Cortex of kidney (tissue), 1 donor: ENCODE data around the gene PBXIP1.

Experiments
- DNase-seq: peaks from one replicate; lab custom pipeline; 2025; lab: John Stamatoyannopoulos, UW

The PBXIP1 gene

DNA sequence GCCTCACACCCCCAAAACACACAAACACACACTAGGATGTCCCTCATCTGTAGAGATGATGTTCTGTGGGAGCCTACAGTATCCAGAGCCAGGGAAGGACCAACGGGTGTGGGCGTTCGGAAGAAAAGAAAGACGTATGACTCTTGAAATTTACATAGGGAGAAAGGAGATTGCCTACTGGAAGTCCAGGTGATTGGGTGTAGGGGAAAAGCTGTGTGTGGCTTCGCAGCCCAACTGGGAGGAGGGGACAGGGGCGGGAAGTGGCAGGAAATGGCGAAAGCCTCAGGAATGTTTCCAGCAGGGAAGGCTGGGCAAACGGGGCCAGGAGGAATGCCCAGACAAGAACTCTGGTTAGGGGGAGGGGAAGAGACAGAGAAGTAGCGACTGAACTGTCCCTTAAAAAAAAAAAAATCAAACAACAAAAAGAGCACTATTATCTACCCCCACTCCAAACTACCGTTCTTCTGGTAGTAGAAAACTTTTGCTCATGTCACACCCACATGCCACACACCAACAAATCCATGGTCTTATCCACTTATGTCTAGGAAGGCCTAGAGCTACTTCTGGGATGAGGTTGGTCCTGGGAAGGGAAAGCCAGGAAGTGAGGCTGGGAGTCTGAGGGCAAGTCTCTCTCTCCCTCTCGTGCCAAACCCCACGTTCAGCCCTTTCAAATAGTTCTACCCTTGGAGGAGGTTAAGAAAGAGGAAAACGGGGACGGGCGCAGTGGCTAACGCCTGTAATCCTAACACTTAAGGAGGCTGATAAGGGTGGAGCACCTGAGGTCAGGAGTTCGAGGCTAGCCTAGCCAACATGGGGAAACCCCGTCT is 16.8 kb upstream of the PBXIP1 start:
- DNase-seq: no peak

DNA sequence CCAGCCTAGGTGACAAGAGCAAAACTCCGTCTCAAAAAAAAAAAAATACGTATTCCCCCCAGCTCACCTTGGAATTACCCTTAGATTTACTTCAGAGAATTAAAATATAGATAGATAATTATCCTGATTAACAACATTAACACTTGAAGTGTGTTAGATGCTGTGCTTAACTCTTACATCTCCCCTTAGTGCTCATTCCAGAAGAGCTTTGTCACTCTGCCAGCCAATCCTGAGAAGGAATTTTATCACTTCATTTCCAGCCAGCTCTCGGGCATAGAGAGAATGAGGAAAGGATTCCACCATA is 16.3 kb upstream of the PBXIP1 start:
- no peak for DNase-seq

DNA sequence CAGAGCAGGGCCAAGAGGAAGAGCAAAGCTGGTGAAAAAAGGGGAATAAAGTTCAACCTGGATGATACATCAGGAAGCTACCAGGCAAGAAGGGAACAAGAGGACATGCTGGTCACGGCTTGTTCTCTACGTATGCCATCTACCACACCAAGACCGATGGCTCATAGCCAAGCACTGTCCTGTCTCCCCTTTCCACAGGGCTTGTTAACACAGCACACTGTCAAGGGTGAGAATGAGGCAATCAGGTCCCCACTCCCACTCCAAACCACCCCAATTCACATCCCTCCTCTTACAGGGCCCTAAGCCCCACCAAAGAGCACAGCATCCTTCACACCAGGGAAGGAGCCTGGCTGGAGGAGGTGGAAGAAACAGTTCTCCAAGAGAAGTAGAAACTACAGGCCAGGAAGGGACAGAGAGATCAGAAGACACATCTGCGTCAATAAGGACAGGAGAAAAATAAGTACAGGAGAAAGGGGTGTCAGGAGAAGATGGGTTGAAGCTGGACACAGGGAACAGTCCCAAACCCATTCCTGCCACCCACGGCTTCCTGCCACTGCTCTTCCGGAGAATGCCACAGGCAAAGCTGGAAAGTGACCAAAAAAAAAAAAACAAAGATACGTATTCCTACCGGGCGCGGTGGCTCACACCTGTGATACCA is 15.6 kb upstream of the PBXIP1 start:
- no peak for DNase-seq

DNA sequence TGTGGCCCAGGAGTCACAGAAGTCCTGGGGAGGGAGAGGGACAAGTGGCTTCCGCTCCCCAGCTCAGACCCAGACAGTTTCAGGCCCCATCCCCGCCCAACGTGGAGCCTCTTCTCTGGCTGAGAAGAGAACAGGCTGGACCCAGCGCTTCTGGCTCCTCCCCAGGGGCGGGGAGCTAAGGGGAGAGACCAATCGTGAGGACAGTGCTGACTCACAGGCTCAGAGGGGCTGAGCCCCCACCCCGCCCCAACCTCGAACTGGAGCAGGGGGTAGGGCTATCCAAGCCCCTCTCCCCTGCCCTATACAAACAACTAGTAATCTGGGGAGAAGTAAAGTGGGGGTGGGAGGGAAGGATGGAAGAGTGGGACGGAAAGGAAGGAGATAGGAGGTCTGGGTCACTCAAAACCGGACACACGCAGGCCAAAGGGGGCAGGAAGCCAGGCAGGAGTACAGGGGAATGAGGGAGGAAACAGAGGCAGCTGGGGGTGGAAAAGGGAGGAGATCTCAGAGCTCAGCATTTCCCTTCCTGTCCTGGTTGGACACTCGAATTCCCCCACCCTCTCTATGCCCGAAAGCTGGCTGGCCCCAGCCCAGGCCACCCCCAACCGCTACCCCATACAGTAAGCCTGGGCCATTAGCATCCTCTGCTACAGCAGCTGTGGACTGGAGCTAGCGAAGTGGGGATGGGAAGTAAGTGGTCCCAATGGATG is 14.9 kb upstream of the PBXIP1 start, which contains the start of gene SHC1:
Gene SHC1 (minus strand): TSS at position 117 of the 710 bp plus-strand sequence. CDS start 221 bp downstream, outside the sequence.
- DNase-seq: no peak

DNA sequence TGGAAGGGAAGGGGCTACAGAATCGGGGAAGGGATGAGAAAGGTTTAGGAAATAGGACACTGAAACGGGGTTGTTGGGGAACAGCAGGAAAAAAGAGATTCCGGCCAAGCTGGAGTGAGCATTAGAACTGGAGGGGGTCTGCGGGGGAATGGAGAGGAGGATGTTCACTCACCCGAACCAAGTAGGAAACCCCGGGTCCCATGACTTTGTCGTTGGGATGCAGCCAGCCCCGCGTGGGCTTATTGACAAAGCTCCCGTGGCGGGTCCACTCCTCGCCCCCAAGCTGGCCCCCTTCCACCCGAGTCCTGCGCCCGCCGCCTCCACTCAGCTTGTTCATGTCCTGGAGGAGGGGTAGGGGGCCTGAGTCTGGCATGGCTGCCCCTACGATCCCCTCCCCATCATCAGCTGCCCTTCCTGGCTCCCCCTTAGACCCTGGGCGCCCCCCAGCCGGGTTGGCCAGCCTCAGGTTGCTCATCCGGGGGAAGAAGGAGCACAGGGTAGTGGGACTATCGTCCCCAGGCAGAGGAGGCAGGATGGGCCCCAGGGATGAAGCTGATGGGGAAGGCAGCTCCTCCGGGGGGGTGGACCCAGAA is 14.1 kb upstream of the PBXIP1 start:
- no peak for DNase-seq

DNA sequence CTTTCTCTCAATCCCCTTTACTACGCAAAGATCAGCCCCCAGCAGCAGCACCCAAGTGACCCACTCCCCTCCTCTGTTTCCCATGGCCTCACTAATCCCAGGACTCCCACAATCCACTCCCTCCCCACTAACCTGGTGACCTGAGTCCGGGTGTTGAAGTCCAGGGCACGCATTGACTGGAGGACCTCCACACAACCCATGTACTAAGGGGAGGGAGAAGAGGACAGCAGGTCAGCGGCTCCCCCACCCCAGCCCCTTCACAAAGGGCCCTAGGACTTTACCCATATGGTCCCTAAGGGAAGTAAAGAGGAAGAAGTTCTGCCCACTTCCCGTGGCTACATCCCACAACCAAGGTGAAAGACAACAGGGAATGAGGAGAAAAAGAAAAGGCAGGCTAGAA is 13.3 kb upstream of the PBXIP1 start:
- no peak for DNase-seq

DNA sequence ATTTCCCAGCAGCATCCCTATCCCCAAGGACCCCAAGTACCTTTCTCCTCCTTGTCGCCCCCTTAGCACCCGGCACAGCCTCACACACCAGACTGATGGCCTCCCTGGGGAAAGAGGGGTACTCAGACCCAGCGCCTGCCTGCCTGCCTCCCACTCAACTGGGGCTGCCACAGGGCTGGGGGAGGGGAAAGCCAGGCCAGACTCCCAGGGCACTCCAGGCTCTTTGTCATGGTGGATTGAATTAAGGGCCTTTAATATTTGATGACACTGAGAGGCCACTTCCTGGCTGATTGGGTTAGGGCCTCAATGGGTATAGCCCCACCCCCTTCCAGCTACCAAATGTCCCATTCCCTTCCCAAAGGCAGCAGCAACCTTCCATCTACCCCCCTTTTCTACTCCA is 12.8 kb upstream of the PBXIP1 start:
- no peak for DNase-seq

DNA sequence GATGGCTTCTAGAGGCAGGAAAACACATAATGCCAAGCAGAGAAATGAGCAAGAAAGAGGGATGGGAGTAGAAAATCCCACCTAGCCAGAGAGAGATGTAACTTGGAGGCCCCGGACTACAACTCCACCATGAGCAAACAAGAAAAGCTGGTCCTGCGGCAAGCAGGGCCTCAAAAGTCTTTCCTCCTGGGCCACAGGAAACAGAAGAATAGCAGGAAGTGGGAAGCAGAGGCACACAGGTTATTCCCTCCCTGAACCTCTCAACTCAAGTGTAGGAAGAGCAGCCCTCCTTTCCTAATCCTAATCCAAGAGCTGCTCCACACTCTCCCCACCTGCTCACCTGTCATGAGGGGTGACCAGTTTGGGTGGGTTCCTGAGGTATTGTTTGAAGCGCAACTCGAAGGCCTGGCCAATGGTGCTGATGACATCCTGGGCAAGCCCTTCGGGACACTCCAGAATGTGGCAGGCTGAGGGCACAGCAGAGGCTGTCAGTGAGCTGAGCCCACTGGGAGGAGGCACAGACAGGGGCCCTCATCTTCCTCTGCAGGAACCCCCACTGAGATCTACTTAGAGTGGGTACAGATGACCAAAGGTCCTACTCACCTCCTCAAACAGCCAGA is 11.5 kb upstream of the PBXIP1 start:
- no peak for DNase-seq

DNA sequence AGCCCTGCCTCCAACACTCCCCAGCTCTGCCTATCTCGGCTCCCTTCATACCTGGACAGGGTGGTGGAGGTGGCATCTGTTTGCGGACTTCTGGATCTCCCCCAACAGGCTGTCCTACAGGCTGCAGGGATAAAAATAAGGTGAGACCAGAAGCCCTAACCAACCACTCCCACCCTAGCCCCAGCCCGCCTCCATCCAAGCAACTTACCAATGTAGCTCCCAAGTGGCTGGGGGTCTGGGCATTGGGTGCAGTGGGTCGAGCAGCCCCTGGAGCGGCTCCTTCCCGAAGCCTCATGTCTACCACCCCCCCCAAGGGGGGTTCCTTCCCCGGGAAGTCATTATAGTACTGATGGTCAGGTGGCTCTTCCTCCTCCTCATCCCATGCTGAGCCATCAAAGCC is 10.2 kb upstream of the PBXIP1 start:
- no peak for DNase-seq

DNA sequence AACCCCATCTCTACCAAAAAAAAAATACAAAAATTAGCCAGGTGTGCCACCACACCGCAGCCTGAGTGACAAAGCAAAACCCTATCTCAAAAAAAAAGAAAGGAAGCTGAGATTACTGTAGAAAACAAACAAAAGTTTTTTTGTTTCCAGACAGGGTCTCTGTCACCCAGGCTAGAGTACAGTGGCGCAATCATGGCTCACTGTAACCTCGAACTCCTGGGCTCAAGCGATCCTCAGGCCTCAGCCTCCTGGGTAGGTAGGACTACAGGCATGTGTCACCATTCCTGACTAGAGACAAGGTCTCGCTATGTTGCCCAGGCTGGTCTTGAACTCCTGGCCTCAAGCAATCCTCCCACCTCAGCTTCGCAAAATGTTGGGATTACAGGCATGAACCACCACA is 8.5 kb upstream of the PBXIP1 start:
- no peak for DNase-seq

DNA sequence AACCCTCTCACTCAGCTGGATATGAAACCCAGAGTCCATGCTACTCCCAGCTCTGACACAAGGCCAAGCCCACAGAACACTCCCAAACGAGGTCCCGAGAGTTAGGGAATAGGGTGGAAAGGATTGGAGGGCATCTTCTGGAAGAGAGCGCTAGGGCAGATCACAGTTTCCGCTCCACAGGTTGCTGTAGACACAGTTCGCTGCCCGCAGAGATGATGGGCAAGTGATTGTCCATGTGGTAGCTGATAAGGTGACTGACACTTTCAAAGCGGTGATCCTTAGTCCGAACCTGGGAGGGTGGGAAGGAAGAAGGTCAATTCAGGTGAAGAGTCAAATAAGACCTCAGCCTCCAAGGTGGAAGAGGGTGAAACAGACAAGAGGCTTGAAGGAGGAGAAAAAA is 7.7 kb upstream of the PBXIP1 start:
- no peak for DNase-seq

DNA sequence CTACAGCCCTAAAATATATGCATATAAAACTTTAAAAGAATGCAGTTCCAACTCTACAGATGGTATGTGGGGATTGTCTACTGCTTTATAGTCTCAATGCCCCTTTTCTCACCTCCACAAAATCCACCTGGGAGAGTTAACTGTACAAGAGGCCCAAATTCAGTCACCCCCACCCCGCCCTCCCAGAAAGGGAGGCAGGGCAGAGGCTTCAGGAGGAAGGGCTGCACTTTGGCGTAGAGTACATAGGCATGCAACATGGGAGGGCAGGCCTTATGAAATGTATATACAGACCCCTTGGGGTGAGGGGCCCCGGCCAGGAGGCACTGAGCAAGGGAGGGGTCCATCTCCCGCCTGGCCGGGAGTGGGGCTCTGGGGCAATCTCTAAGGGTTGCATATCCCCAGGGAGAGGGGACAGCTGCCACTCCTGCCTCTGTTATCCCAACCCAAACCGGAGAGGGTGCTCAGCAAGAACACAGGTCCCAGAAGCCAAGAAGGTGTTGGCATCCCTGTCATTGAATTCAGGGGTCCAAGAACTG is 7.0 kb upstream of the PBXIP1 start:
- DNase-seq: no peak

DNA sequence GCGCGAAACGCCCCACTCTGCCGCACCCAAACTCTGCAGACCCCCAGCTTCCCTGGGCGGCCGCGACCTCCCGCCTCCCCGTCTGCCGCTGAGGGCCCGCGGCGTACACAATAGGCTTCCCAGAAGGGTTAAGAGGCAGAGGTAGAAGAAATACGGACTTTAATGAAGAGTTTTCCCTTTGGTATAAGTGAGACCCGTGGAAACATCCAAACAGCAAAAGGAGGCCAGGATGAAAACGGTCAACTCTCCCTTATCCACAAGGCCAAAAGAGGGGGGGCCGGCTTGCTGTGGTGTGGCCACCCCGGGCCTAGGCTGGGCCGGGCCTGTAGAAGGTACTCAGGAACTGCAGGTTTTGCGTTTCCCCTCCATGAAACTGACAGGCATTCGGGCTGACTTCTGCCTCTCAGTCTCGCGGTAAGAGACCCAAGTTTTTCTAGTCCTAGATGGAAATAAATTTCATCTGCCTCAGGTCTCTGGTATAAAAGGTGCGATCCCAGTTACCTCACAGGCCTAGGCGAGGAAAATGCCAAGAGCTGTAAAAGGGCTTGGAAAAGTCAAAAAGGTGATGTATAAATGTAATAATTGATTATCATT is 6.4 kb upstream of the PBXIP1 start:
- DNase-seq: no peak

DNA sequence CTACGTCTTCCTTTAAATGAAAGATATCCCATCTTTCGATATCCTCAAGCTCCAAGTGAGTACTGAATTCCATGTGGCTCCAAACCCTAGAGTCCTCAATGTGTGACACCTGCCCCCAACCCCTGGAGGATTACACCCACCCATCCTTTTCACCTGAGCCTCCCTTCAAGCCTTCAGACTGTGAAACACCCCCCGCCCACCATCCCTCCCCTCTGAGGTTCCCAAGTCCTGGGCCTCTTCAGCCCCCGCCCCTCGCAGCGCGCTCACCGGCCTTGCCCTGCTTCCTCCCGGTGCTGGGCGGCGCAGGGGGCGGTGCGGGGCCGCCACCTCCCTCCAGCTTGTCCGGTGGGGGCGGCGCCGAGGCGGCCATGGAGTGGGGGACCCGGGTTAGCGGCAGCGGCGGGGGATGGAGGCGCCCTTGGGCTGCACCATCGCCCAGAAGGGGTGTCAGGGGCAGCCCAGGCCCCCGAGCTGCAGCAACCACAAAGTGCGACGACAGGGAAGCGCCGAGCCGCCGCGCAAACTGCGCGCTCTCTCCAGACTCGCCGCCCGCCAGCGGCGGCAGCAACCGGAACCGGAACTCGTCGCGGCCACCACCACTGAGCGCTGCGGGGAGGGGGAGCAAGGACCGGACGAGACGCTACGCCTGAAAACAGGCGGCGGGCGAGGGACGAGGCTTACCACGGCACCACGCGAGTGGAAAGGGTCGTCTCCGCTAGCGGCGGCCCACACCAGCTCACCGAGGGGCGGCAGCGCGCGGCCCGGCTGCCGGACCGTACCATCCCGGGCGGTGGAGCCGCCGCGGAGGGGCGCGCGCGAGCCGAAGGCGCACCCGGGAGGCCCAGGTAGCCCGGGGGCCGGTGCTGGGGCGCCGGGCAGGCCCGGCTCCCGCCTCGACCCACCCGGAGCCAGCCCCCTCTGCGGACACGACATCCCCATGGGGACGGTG is 5.6 kb upstream of the PBXIP1 start, which contains the start of gene PYGO2:
Gene PYGO2 (minus strand): TSS at position 576 of the 949 bp plus-strand sequence. CDS start 206 bp downstream, at position 370.
- no peak for DNase-seq

DNA sequence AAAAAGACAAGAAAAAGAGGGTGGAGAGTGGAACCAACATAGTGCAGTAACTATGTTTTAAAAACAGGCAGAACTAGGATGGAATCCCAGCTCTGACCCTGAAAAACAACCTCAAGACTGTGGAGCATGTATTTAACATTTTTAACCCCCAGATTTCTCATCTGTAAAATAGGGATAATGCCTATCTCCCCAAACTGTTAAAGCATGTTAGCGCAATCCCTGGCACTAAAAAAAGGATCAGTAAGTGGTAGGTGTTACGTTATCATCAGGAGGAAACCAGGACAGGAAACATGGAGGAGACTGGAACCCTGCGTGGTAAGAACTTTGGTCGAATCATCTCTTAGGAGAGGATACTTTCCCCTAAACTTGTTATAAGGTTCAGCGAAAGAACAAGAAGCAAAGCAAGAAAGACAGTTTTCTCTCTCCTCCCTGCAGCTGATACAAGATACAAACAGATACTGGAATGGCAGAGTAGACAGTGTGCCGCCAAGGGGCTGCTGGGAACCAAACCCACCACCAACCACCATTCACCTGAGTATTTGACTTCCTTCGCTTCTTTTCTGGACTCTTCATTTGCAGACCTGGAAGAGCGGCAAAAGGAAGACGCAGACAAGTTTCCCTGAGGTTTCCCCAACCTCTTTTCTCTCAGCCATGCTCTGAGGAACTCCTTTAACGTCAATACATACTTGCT is 4.7 kb upstream of the PBXIP1 start:
- no peak for DNase-seq

DNA sequence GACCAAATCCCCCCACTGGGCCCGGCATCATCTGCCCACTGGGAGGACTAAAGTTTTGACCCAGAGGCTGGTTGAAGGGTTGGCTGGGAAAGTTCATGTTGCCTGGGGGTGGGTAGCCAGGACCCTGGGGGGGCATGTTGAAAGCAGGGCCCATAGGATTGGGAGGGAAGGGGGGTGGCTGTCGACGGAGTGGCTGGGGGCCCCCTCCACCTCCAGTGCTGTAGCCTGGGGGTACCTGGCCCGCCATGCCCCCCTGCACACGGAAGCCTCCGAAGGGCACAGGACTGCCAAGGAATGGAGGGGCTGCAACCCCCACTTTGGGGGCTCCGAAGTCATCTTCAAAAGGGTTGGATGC is 3.5 kb upstream of the PBXIP1 start:
- DNase-seq: no peak

DNA sequence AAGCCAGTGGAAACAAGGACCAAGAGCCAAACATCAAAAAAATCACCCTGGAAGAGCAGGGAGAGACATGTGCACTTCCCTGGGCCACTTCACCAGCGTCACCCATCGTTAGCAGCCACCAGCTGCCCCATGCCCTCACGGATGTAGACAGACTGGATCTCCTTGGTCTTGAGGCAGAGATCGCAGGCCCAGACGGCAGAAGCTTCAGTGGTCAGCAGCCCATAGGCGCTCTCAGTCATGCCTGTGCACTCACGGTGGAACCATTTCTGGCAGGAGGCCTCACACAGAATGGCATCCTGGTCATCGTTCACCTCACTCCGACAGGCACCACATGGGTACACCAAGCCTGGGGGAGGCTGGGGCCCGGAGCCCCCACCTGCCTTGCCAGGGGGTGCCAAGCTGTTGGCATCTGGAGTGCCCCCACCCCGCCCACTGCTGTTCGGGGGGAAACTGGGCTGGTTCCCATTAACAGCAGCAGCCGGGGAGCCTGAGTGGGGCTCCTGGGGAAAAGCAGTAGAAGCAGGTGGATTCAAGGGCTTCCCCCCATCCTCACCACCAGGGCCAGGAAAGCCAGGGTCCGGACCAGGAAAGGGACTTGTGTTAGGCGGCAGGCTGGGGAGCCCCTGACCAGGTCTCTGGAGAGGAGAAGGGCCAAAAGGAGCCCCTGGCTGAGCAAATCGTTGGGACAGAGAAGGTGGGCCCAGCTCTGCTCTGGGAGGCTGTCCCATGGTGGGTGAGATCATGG is 3.0 kb upstream of the PBXIP1 start:
- DNase-seq: no peak

DNA sequence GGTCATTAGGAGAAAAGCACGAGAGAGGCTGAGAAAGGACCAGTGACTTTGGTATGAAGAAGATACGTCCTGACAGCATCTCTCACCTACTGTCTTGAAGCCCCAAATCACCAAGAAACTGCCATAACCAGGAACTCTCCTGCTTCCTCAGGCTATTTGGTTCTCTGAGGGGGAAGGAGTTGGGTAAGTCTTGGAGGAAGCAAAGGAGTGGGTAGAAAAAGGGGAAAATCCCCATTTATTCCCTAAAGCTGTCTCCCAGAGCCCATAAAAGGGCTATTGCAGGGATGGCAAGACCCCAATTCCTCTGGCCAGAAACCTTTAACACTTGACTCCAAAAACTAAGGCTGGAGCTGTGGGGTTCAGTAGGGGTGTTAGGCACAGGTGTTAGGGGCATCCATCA is 2.1 kb upstream of the PBXIP1 start:
- no peak for DNase-seq

DNA sequence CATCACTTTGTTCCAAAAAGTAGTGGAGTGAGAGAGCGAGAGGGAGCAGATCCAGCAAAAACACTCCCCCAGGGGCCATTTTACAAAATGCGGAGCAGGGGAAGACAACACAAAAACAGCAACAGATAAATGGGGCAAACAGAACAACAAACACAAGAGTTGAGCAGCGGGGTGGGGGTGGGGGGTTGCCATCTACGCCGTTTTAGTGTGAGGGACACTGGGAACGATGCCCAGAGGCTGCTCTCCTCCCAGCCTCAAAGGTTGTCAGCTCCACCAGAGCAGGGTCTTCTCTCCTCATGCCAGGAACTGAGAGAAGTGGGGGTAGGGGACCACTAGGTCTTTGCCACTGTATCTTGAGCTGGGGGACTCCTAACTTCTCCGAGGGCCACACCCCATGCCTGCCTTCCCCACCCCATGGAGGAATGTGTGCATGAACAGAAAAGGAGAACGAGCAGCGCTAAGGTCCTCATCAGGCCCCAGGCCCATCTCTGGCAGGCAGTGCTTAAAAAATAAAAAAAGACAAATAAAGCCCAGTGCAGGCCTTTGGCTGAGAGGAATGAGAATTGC is 1.3 kb upstream of the PBXIP1 start:
- no peak for DNase-seq
